Ovary (tissue), 3 donors: ENCODE results near the gene AIG1.

ENCODE experiments used
- CTCF ChIP-seq, 3 donors: fragments of 450-650 bp in 2 of 3; fragments of 200-600 bp in 1 of 3; IDR thresholded peaks; one replicate each; pipeline versions ENCODE4 v1.5.1 to v1.8.0; 2016 to 2022; ENCODE audit warnings: antibody characterized with exemption in 3 of 3, mild to moderate bottlenecking in 1 of 3
- EP300 ChIP-seq: sonication (generic); formaldehyde crosslinking; IDR thresholded peaks from one replicate; pipeline ENCODE4 v1.6.1; 2017; ENCODE audit warnings: antibody characterized with exemption
- POLR2A ChIP-seq: fragments of 450-650 bp; IDR thresholded peaks from one replicate; pipeline ENCODE4 v1.6.1; 2017; ENCODE audit warnings: antibody characterized with exemption, mild to moderate bottlenecking, moderate library complexity
- donor health status: DM: no; HTN: no; CAD: no.

- no peak for TF ChIP-seq CTCF (IDR thresholded peaks at IDR 0.05)
- no peak for TF ChIP-seq POLR2A
- no peak for TF ChIP-seq EP300
These were observed 105.6 kb downstream of the AIG1 start for GRCh38 chr6:143166247-143166695.
